TTC549 (cell line): ENCODE data around the gene ZNF514.
A peak's percentile ranks its signal among the peaks of the same experiment; 100 is the strongest.
"Not testable (repeated sequence)": the region's sequence is repeated elsewhere in the genome, so short reads cannot be mapped to it uniquely, and the experiment has no call there.

Experiments
- FAIRE-seq: peaks from 2 replicates; lab custom pipeline; 2012; peaks lifted over from hg19 to GRCh38; lab: Jason Lieb, UNC

Gene ZNF514

DNA sequence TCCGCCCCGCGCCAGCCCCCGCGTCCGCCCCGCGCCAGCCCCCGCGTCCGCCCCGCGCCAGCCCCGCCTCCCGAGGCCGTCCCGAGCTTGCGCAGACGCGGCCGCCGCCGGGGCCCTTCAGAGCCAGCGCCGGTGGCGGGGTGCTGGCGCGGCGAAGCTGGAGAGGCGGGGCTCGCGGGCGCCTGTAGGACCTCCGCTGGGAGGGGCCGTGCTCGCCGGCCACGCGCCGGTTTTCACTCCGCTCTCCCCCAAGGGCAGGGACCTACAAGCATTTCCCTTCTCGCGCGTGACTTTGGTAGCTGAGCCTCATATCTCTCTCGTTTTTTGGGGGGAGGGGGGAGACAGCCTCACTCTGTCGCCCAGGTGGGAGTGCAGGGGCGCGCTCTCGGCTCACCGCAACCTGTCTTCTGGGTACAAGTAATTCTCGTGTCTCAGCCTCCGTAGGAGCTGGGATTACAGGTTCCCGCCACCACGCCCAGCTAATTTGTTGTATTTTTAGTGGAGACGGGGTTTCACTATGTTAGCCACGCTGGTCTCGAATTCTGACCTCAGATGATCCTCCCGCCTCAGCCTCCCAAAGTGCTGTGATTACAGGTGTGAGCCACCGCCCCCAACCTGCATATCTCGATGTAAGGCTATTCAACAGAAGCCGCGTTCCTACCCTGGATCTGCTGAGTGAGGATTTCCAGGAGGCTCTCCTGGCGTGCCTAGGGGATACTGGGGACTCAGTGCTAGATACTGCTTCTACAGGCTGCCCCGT, at the start of gene ZNF514:
TSS of gene ZNF514 (minus strand) at position 159 of the 760 bp plus-strand sequence. CDS start 6,595 bp downstream, outside the sequence.
- FAIRE-seq: no peak

DNA sequence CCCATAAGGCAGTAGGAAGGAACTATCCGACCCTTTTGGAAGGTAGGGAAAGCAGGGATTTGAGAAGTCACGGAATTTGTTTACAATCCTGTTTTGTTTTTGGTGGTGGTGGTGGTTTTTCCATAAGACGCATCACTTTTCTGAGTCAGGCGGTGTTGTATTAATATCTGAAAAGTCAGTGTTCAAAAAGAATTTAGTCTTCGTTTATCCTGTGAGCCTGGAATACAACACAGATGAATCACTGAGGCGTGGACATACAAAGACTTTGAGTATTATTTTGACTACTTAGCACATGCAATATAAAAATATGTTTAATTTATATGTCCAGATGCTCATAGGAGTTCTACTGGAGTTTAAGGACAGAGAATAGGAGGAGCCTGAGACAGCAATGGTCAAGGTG, 48.5 kb upstream of the ZNF514 start:
- no peak for FAIRE-seq

DNA sequence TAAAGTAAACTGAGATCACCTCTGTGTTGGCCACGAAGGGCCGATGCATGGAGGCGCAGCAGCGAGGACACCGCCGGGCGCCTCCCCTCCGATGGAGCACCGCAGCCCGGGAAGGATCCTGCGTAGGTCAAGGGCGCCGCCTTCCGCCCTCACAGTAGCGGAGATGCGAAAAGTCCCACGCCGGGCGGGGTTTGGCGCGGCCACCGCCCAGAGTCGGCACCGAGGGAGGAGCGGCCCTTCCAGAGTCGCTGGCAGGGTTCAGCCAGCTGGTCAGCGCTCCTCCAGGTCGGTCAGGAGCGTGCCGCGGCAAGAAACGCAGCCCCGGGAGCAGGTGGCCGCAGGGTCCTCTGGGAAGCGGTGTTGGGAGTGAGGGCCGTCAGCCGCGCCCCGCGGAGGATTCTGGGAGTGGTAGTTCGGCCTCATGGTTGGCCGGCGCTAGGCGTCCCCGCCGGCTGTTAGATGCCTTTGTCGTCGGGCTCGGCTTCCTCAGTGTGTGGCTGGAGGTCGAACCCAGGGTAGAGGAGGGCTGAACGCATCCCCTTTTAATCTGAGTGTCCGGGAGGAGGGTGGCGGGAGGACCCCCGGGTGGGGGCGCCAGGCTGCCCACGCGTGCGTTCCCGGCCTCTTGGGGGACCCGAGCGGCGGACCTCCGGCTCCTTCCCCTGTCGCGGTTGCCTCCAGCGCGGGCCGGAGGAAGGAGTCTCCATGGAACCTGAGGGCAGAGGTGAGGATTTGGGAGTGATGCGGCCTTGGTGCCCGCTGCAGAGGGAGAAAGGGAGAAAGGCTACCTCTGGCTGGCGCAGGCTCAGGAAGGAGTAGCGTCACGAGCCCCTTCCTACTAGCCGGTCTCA, 47.7 kb upstream of the ZNF514 start, which contains the start of gene ZNF892:
TSS of gene ZNF892 (plus strand) at position 411 of the 851 bp plus-strand sequence. CDS start at position 706, 295 bp downstream.
- FAIRE-seq: peak; percentile 43

DNA sequence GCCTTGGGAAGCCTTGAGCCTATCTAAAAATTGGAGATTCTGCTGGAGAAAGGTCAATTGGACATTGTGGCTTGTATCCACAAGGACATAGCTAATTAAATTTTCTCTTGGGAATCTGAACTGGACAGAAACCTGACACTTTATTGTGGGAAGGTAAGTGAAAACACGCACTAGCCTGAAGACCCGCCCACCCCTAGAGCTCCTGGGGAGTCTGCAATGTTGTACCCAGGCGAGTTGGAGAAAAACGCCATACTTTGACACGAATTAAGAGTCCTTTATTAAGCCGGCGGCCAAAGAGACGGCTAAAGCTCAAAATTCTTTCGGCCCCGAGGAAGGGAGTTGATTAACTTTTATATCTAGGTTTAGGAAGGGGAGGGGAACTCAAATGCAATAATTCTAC, 46.4 kb upstream of the ZNF514 start:
- no peak for FAIRE-seq

DNA sequence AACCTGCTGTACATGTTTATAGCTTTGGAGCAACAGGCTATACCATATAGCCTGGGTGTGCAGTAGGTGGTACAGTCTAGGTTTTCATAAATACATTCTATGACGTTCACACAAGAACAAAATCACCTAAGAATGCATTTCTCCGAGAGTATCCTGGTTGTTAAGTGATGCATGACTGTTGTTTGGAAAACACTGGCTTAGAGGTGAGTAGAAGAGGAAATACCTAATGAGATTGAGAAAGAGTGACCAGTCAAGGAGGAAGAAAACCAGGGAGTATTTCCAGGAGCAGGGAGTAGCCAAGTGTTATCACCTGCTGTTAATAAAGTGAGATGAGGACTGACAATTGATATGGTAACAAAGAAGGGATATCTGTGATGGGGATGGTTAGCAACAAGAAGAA, 44.7 kb upstream of the ZNF514 start:
- FAIRE-seq: no peak

DNA sequence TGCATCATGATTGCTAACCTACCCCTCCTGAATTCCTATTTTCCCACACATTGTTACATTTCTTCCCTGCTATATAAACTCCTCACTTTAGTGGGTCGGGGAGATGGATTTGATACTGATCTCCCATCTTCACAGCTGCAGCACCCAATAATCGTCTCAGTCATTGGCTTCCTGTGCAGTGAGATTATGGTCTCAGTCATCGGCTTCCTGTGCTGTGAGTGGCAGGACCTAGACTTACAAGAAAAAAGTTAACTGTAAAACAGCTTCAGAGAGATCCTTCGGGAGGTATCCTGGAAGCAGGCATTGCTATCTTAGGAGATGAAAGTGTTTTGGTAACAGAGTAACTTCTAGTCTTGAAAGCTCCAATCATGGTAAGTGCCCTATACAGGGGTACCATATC, 44.3 kb upstream of the ZNF514 start:
- no peak for FAIRE-seq

DNA sequence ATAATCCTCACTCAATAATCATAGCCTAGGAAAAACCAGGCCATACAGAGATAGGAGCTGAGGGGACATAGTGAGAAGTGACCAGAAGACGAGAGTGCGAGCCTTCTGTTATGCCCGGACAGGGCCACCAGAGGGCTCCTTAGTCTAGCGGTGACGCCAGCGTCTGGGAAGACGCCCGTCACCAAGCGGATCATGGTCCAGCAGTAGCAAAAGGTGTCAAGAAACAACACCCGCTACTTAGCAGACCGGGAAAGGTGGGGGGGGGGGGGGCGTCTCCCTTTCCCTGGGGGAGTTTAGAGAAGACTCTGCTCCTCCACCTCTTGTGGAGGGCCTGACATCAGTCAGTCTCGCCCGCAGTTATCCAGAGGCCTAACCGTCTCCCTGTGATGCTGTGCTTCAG, 33.3 kb upstream of the ZNF514 start:
- FAIRE-seq: not testable (repeated sequence)

DNA sequence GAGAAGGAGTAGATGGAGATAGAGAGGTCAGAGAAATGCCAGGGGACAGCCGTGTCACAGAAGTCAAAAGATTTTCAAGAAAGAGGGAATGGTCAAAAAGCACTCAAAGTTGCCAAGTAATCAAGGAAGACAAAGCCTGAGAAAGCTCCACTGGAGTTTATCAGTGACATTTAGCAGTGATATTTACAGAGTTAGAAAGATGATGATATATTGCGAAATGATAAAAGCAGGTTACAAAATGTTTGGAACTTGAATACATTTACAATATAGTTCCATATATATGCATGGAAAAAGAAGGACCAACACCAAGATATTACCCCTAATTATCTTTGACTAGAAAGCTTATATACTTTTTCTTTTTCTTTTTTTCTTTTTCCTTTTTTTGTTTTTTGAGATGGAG, 26.3 kb upstream of the ZNF514 start:
- no peak for FAIRE-seq

DNA sequence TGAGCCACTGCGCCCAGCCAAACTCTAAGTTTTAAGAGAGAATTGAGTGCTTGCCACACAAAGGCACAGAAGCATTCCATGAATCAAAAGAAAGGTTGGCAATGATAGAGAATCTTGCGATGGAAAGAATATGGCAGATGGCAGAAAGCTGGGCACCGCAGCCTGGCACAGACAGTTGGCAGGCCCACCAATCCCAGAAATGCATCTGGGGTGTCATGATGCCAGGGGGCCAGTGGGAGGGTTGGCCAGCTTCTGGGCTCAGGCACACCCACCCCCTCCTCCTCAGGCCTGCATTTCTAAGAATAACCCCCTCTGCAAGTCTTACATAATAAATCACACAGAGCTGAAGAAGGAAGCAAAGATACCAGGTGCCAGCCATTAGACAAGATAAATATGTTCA, 25.5 kb upstream of the ZNF514 start:
- no peak for FAIRE-seq

DNA sequence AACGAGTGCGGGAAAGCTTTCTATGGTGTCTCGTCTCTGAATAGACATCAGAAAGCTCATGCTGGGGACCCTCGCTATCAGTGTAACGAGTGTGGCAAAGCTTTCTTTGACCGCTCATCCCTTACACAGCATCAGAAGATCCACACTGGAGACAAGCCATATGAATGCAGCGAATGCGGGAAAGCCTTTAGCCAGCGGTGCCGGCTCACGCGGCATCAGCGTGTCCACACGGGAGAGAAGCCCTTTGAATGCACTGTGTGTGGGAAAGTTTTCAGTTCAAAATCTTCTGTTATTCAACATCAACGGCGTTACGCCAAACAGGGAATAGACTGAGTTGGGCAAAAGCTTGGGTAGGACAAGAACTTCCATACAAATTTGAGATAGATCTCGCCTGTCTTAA, 22.1 kb upstream of the ZNF514 start:
- FAIRE-seq: no peak

DNA sequence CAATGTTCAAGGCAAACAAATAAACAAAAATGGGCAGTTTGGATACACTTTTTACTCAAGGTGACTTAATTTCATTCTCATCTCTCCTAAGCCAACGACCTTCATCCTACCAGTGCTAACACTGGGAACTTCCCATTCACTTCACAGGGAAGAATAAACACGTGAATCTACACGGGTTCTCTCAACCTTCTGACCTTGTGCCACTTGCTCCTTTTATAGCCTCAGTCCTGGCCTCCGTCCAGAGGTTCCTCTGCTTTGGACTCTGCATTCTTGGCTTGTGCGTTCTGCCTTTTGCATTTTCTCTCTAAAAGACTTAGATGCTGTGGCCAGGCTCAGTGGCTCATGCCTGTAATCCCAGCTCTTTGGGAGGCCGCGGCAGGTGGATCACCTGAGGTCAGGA, 19.8 kb upstream of the ZNF514 start:
- no peak for FAIRE-seq

DNA sequence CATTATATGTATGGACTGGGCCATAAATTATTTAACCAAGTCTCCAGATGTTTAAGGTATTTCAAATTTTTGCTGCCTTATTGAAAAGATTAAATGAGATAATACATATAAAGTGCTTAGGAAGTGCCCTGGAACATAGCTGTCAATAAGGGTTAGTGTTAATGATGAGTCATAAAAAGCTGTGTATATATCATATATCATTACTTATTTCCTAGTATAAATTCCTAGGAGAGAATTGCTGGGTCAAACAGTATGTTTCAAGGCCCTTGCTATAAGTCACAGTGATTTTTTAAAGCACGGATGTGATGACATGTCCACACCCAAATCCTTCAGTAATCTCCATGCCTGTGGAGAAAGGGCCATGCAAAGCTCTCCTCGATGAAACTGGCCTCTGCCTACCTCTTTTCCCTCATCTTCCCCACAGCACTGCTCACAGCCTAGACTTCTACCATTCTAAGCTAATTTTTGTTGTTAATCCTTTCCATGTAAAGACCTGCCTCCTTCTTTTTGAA, 14.4 kb upstream of the ZNF514 start:
- FAIRE-seq: no peak

DNA sequence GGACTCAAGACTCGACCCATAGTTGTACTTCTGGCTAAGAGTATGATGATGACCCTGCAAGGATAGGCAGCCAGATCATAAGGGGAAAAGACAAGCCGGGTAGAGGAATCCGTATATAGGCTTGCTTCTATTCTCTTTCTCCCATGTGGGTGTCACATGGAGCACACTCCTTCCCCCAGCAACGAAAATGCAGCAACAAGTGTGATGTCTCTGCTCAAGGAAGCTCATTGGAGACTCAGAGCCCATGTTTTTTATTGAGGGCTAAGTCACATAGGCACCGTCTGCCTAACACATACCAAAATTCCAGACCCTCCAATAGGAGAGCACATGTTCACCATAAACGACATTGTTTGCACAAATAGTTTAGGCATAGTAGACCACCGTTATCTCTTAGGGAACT, 12.3 kb upstream of the ZNF514 start:
- no peak for FAIRE-seq

DNA sequence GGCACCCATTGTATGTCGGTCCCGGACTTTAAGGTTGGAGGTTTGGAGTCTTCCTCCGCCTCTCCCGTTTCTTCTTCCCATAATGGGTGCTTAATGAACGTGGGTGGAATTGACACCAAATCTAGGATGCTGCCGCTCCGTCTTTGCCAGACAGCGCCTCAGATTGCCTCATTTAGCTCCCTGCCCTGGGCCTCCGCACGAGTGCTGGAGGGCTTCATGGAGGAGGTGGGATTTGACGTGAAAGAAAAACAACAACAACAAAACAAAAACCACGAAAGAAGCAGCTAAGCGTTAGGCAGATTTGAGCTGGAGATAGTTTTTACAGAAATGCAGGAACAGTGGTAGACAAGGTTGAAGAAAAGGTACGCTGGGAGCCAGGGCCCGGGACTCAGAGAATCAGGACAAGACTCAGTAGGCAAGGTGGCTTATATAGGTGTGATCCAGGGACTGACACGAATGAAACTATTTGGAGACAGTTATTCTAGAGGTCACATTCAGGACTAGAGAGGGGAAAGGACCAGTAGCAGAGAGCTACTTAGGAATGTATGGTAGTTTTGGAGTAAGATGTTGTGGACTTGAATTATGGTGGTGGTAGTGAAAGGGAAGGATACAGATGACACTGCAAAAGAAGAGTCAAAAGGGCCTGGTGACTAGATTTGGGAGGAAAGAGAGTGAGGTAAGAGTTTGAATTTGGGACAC, 6.6 kb upstream of the ZNF514 start:
- FAIRE-seq: no peak

DNA sequence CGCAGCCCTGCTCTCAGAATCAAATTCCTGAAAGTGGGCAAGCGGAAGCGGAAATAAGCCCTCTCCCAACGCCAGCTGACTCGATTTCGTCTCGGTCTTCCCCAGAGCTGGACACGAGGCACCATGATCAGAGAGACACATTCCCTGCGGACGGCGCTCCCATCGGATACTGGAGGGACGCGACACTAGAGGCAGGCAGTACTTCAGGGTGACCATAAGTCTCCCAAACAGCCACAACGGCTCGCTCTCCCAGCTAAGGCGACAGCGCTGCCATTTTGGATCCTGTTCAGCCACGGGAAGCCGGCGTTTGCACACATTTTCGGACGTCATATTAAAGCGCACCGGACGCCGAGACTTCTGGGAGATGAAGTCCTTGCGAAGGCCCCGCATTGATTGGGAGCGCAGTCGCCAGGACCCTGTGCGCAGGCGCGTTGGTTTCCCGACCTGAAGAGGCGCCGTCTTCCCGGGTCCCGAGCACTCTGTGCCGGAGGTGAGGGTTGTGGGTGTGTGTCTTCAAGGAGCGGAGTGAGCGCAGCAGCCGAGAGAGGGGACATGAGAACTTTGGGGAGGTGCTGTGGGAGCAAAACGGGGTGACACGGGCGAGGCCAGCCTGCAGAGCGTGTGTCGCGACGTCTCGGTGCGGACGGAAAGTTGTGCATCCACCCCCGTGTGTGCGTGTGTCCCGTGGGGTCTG, 5.9 kb upstream of the ZNF514 start, which contains the start of gene ZNF2:
TSS of gene ZNF2 (plus strand) at position 439 of the 694 bp plus-strand sequence. CDS start 10,418 bp downstream, outside the sequence.
- FAIRE-seq: peak; percentile 76

DNA sequence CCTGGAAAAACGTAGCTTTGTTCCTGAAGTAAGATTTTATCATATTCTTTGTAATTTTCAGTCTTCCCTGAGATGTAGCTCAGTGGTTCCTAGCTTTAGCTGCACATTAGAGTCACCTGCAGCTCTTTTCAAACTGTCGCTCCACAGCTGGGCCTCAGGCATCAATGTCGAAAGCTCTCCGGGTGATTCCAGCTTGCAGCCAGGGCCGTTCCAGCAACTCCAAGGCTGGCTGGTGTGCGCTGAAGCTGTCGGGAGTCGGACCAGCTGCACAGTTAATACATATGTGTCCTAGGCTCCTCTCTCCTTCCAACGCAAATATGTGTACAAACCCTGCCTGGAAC, 5.4 kb upstream of the ZNF514 start:
- no peak for FAIRE-seq

DNA sequence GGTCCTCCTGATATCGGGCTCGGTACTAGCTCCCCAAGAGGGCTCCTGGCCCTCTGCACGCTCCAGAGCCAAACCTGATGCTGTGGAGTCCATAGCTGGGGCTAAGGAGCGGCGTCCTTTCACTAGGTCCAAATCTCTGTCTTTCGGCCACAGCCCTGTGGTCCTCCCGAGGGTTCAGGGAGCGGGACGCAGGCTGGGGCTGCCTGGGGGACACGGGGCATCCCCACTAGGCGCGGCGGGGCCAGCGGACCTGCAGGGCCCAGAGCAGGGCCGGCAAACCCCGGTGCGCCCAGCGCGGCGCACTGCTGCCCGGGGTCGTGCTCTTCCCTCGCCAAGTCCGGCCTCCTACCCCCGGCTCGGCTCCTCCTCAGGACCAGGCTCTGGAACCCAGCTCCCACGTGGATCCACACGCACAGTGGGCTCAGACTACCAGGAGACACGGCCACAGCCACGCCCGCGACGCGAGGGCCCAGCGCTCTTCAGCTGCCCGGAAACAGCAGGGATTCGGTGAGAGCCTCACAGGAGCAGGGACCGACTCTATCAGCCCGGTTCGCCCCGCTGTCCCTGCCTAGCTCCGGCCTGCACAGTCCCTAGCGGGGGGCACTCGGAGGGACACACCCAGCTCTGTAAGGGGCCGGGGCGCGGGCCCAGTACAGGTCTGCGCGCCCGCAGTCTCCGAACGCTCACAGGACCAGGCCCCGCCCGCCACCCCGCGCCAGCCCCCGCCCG, 593 bp downstream of the ZNF514 start:
- no peak for FAIRE-seq

DNA sequence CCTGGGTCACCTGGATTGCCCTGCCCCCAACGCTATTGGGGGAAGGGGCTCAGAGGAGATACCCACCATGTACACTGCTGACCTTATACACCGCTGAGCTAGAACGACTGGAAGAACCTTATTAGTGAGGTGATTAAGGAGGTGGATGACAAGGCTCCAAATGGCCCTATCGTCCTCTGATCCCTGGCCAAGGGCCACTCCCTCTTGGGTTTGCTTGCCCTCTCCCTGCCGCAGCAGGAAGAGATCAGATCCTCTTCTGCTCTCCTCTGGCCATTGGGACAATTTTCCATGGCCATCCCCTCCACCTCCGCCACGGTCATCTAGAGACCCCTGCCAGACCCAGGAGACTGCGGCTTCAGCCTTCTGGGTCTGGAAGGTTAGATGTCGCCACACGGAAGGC, 1.2 kb downstream of the ZNF514 start:
- FAIRE-seq: no peak

DNA sequence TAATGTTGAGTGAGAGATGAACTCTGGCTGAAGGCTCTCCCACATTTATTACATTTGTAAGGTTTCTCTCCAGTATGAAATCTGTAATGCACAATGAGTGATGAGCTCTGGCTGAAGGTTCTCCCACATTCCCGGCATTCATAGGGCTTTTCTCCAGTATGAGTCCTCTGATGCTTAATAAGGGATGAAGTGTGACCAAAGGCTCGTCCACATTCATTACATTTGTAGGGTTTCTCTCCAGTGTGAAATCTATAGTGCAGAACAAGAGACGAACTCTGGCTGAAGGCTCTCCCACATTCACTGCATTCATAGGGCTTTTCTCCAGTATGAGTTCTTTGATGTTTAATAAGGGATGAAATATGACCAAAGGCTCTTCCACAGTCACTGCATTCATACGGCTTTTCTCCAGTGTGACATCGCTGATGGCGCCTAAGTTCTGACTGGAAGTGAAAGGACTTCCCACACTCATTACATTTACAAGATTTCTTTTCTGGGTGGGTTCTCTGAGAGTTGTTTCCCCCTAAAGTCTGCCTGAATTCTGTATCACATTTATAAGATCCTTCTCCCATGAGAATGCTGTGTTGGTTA, 10.2 kb downstream of the ZNF514 start:
- no peak for FAIRE-seq

DNA sequence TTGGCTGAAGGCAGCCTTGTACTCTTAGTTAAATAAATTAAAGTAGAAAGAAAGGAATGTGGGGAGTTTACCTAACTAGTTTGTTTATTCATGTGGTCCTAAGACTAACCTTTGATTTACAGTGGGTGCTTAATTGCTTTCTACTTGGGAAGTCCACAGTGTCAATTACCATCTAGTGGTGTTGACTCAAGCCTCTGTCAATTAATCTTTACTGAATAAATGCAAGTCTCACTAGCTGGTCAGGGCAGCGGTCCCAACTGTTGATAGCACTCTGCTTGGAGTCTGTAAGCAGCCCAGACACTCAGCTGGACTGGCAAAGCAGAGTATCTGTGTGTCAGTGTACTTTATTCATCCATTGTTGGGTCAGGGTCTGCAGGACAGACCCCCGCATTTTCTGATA, 15.8 kb downstream of the ZNF514 start:
- no peak for FAIRE-seq

DNA sequence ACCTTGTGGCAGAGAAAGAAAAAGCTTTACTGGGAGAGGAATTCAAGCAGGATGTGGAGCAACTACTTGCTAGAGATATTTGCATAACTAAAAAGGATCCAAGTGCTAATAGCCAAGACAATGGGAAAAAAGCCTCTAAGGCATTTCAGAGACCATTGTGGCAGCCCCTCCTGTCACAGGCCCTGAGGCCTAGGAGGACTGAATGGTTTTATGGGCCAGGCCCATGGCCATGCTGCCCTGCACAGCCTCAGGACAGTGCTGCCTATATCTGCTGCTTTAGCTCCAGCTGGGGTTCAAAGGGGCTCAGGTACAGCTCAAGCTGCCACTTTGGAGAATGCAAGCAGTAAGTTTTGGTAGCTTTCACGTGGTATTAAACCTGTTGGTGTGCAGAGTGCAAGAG, 20.9 kb downstream of the ZNF514 start:
- FAIRE-seq: no peak
